Measurements from ENCODE around the gene SSR4. TPM values are rescaled to one million over a fixed set of nuclear protein-coding genes. Genes with fewer than 3 reads are reported as not detected.

The SSR4 gene
- total RNA-seq, 1 donor from 2014 or later: 277 TPM

DNA sequence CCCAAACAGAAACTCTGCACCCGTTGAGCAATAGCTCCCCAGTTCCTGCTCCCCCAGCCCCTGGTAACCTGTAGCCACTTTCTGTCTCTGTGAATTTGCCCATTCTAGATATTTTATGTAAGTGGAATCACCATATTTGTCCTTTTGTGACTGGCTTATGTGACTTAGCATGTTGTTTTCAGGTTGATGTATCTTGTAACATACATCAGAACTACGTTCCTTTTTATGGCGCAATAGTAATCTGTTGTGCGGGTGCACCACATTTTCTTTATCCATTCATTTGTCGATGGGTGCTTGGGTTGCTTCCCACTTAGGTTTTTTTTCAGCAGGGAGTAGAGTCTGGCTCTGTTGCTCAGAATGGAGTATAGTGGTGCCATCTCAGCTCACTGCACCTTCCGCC is 42.5 kb downstream of the SSR4 start:
- peaks cover 4% of the 10 kb centered on the region for H3K27me3 Mint-ChIP-seq (ENCODE audit: unreplicated experiment)
- no peak for DNase-seq
- H3K4me1 Mint-ChIP-seq (ENCODE audit: low read depth, unreplicated experiment): no peaks in the 10 kb centered on the region
- no peak overlapping the region for H3K4me3 Mint-ChIP-seq (ENCODE audit: unreplicated experiment)
- H3K27ac Mint-ChIP-seq (ENCODE audit: unreplicated experiment): no peak overlapping the region
- H3K36me3 Mint-ChIP-seq (ENCODE audit: unreplicated experiment): no peaks in the 10 kb centered on the region
- H3K9me3 Mint-ChIP-seq (ENCODE audit: unreplicated experiment): no peaks in the 10 kb centered on the region
- TF ChIP-seq, protein P1, sequence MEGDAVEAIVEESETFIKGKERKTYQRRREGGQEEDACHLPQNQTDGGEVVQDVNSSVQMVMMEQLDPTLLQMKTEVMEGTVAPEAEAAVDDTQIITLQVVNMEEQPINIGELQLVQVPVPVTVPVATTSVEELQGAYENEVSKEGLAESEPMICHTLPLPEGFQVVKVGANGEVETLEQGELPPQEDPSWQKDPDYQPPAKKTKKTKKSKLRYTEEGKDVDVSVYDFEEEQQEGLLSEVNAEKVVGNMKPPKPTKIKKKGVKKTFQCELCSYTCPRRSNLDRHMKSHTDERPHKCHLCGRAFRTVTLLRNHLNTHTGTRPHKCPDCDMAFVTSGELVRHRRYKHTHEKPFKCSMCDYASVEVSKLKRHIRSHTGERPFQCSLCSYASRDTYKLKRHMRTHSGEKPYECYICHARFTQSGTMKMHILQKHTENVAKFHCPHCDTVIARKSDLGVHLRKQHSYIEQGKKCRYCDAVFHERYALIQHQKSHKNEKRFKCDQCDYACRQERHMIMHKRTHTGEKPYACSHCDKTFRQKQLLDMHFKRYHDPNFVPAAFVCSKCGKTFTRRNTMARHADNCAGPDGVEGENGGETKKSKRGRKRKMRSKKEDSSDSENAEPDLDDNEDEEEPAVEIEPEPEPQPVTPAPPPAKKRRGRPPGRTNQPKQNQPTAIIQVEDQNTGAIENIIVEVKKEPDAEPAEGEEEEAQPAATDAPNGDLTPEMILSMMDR (IDR thresholded peaks at IDR 0.05; ENCODE audit: partially characterized antibody, unreplicated experiment): no peak

- no peaks in the 10 kb centered on the region for H3K36me3 Mint-ChIP-seq (ENCODE audit: unreplicated experiment)
- TF ChIP-seq, protein P1 (IDR thresholded peaks at IDR 0.05; ENCODE audit: partially characterized antibody, unreplicated experiment): no peak
- no peak overlapping the region for H3K4me3 Mint-ChIP-seq (ENCODE audit: unreplicated experiment)
- no peak for DNase-seq
- H3K4me1 Mint-ChIP-seq (ENCODE audit: low read depth, unreplicated experiment): peaks cover 4% of the 10 kb centered on the region
- H3K27me3 Mint-ChIP-seq (ENCODE audit: unreplicated experiment): no peaks in the 10 kb centered on the region
- no peak overlapping the region for H3K27ac Mint-ChIP-seq (ENCODE audit: unreplicated experiment)
- no peaks in the 10 kb centered on the region for H3K9me3 Mint-ChIP-seq (ENCODE audit: unreplicated experiment)
Observed at GRCh38 chrX:153844509-153845082, 50.1 kb downstream of the SSR4 start.

GRCh38 chrX:153845195-153845594 is 50.7 kb downstream of the SSR4 start:
- H3K27me3 Mint-ChIP-seq (ENCODE audit: unreplicated experiment): no peaks in the 10 kb centered on the region
- H3K4me3 Mint-ChIP-seq (ENCODE audit: unreplicated experiment): no peak overlapping the region
- no peaks in the 10 kb centered on the region for H3K9me3 Mint-ChIP-seq (ENCODE audit: unreplicated experiment)
- no peaks in the 10 kb centered on the region for H3K36me3 Mint-ChIP-seq (ENCODE audit: unreplicated experiment)
- DNase-seq: no peak
- no peak overlapping the region for H3K27ac Mint-ChIP-seq (ENCODE audit: unreplicated experiment)
- TF ChIP-seq, protein P1 (IDR thresholded peaks at IDR 0.05; ENCODE audit: partially characterized antibody, unreplicated experiment): no peak
- H3K4me1 Mint-ChIP-seq (ENCODE audit: low read depth, unreplicated experiment): peaks cover 4% of the 10 kb centered on the region

DNA sequence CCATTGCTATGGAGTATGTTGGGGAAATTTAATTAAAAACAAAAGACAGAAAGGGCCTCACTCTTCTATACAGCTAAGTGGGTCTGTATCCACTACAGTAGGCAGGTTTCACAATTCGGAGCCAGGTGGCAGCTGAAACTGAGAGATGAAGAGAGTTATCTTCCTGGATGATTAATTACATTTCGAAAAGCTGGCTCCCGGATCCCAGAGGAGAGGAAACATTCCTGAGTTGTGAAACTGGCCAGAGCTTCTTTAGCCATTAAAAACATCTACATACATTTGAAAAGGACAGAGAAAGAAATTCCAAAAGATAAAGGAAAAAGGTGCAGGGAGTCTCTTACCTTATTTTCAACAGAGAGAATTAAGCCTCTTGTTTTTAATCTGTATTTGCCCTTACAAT is 51.4 kb downstream of the SSR4 start:
- no peak for DNase-seq
- H3K27ac Mint-ChIP-seq (ENCODE audit: unreplicated experiment): no peak overlapping the region

More for the DNA sequence above, 51.4 kb downstream of the SSR4 start:
- Mint-ChIP-seq H3K4me3 (ENCODE audit: unreplicated experiment) (no peak overlapping the region), H3K4me1 (ENCODE audit: low read depth, unreplicated experiment) (peaks cover 4% of the 10 kb centered on the region), H3K27me3 (ENCODE audit: unreplicated experiment) (no peaks in the 10 kb centered on the region), H3K9me3 (ENCODE audit: unreplicated experiment) (no peaks in the 10 kb centered on the region), H3K36me3 (ENCODE audit: unreplicated experiment) (no peaks in the 10 kb centered on the region)
- TF ChIP-seq, protein P1 (IDR thresholded peaks at IDR 0.05; ENCODE audit: partially characterized antibody, unreplicated experiment): no peak

Other genes starting within 250 kb of the SSR4 start
- gene CCNQ, start 195.5 kb upstream of the SSR4 start, total RNA-seq (ENCODE audit: unreplicated experiment): 28.9 TPM
- 0.61 TPM for gene DUSP9, start 147.5 kb upstream of the SSR4 start, total RNA-seq (ENCODE audit: unreplicated experiment)
- 4.3 TPM for gene PNCK, start 120.9 kb upstream of the SSR4 start, total RNA-seq (ENCODE audit: unreplicated experiment)
- gene SLC6A8, start 106.7 kb upstream of the SSR4 start, total RNA-seq (ENCODE audit: unreplicated experiment): 108 TPM
- gene BCAP31, start 70.3 kb upstream of the SSR4 start, total RNA-seq (ENCODE audit: unreplicated experiment): 155 TPM
- 13.5 TPM for gene ABCD1, start 69.8 kb upstream of the SSR4 start, total RNA-seq (ENCODE audit: unreplicated experiment)
- gene PLXNB3, start 30.4 kb upstream of the SSR4 start, total RNA-seq (ENCODE audit: unreplicated experiment): 5.8 TPM
- not detected for gene SRPK3, start 13.6 kb upstream of the SSR4 start, total RNA-seq (ENCODE audit: unreplicated experiment)
- gene IDH3G, start 293 bp upstream of the SSR4 start, total RNA-seq (ENCODE audit: unreplicated experiment): 56.7 TPM
- gene PDZD4, start 35.9 kb downstream of the SSR4 start, total RNA-seq (ENCODE audit: unreplicated experiment): 41.8 TPM
- gene L1CAM, start 91.5 kb downstream of the SSR4 start, total RNA-seq (ENCODE audit: unreplicated experiment): 925 TPM
- gene AVPR2, start 110.0 kb downstream of the SSR4 start, total RNA-seq (ENCODE audit: unreplicated experiment): not detected
- 33.5 TPM for gene ARHGAP4, start 131.6 kb downstream of the SSR4 start, total RNA-seq (ENCODE audit: unreplicated experiment)
- gene NAA10, start 140.4 kb downstream of the SSR4 start, total RNA-seq (ENCODE audit: unreplicated experiment): 129 TPM
- 16.1 TPM for gene RENBP, start 150.0 kb downstream of the SSR4 start, total RNA-seq (ENCODE audit: unreplicated experiment)
- gene HCFC1, start 177.2 kb downstream of the SSR4 start, total RNA-seq (ENCODE audit: unreplicated experiment): 84.0 TPM
- gene TMEM187, start 178.1 kb downstream of the SSR4 start, total RNA-seq (ENCODE audit: unreplicated experiment): 6.7 TPM
- gene IRAK1, start 225.2 kb downstream of the SSR4 start, total RNA-seq (ENCODE audit: unreplicated experiment): 60.3 TPM

All from glutamatergic neuron (in vitro differentiated cells).